DND-41 (cell line): Measurements from ENCODE around the gene KCNIP4.

Experiments
- ATAC-seq: fragments of 200-7000 bp; cut with Tn5 transposase; 3 replicates; pipeline ENCODE4 v1.9.1; 2021; ENCODE audit warnings: low read depth; ENCODE audit not compliant: insufficient read depth
- DNase-seq: peaks from one replicate; pipeline ENCODE4 v3.0.0-alpha.2; 2020
- H2AFZ ChIP-seq: 2 replicates; pipeline ENCODE4 v1.6.0; 2012; ENCODE audit warnings: low read depth, low read length
- H3K27ac ChIP-seq: 2 replicates; pipeline ENCODE4 v1.5.1; 2012; ENCODE audit warnings: low read length, inconsistent platforms
- H3K27me3 ChIP-seq: fragments of 200-600 bp; sonication (generic); 2 replicates; pipeline ENCODE4 v1.6.0; 2012; ENCODE audit warnings: low read length, mild to moderate bottlenecking, inconsistent platforms; ENCODE audit not compliant: insufficient read depth, poor library complexity
- H3K36me3 ChIP-seq: 2 replicates; pipeline ENCODE4 v1.5.1; 2012; ENCODE audit warnings: low read length, inconsistent platforms; ENCODE audit not compliant: insufficient read depth
- H3K4me1 ChIP-seq: 2 replicates; pipeline ENCODE4 v1.5.1; 2012; ENCODE audit warnings: mild to moderate bottlenecking, low read length; ENCODE audit not compliant: insufficient read depth
- H3K4me2 ChIP-seq: 2 replicates; pipeline ENCODE4 v1.6.0; 2012; ENCODE audit warnings: mild to moderate bottlenecking, moderate library complexity, low read length, inconsistent platforms; ENCODE audit not compliant: insufficient read depth
- H3K4me3 ChIP-seq, 2 experiments: fragments of 200-600 bp in 1 of 2; shearing (Covaris generic) in 1 of 2; 2 replicates each; pipeline ENCODE4 v1.5.1; 2012 to 2016; ENCODE audit warnings: inconsistent platforms in 2 of 2, low read length in 2 of 2, mild to moderate bottlenecking in 2 of 2, low read depth in 1 of 2, moderate library complexity in 1 of 2
- H3K79me2 ChIP-seq: 2 replicates; pipeline ENCODE4 v1.6.0; 2012; ENCODE audit warnings: low read length, inconsistent platforms; ENCODE audit not compliant: insufficient read depth
- H3K9ac ChIP-seq: 2 replicates; pipeline ENCODE4 v1.6.0; 2012; ENCODE audit warnings: low read depth, mild to moderate bottlenecking, inconsistent platforms, low read length, moderate library complexity
- H3K9me3 ChIP-seq: 2 replicates; pipeline ENCODE4 v1.5.1; 2012; ENCODE audit warnings: low read length, moderate library complexity, mild to moderate bottlenecking, inconsistent platforms; ENCODE audit not compliant: insufficient read depth, severe bottlenecking
- H4K20me1 ChIP-seq: 2 replicates; pipeline ENCODE4 v1.6.0; 2012; ENCODE audit warnings: low read length; ENCODE audit not compliant: insufficient read depth
- EZH2 ChIP-seq: IDR thresholded peaks from 3 replicates; pipeline ENCODE4 v1.6.1; 2012; ENCODE audit warnings: borderline replicate concordance, low read depth, mild to moderate bottlenecking, moderate library complexity, low read length, inconsistent platforms; ENCODE audit not compliant: severe bottlenecking
- TF ChIP-seq, protein P1 (sequence below): IDR thresholded peaks from 2 replicates; pipeline ENCODE4 v1.5.1; 2012; ENCODE audit warnings: borderline replicate concordance, low read length, moderate library complexity, mild to moderate bottlenecking; ENCODE audit not compliant: poor library complexity, severe bottlenecking; ENCODE audit errors: extremely low read depth

The KCNIP4 gene

DNA sequence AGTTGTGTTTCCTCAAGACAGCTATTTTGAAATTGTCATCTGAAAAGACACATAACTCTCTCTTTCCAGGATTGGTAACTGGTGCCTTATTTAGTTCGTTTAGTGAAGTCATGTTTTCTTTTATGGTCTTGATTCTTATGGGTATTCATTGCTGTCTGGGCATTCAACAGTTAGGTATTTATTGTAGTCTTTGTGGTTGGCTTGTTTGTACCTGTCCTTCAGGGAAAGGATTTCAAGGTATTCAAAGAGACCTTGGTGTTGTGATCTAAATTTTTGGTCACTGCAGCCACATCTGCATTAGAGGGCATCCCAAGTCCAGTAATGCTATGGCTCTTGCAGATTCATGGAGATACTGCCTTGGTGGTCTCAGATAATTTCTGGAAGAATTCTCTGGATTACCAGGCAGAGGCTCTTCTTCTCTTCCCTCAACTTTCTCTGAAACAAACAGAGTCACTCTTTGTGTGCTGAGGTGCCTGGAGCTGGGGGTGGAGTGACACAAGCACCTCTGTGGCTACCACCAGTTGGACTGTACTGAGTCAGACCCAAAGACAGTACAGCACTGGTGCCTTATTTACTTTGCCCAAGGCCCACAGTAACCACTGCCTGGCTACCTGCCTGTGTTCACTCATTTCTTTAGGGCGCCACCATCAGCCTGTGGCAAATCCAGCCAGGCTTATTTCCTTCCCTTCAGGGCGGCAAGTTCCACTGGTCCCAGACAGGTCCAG lies 620.4 kb downstream of the KCNIP4 start:
- Histone ChIP-seq H3K27ac (no peak overlapping the region), H3K9me3 (no peaks in the 10 kb centered on the region), H3K4me2 (no peak overlapping the region), H3K4me3 (no peak overlapping the region), H3K9ac (no peak overlapping the region), H3K79me2 (no peaks in the 10 kb centered on the region), H3K4me1 (no peaks in the 10 kb centered on the region), H4K20me1 (no peaks in the 10 kb centered on the region), H3K27me3 (no peaks in the 10 kb centered on the region), H3K36me3 (no peaks in the 10 kb centered on the region), H2AFZ (no peak overlapping the region)
- TF ChIP-seq EZH2 = no peak
- DNase-seq (no peak), ATAC-seq (no peak)

DNA sequence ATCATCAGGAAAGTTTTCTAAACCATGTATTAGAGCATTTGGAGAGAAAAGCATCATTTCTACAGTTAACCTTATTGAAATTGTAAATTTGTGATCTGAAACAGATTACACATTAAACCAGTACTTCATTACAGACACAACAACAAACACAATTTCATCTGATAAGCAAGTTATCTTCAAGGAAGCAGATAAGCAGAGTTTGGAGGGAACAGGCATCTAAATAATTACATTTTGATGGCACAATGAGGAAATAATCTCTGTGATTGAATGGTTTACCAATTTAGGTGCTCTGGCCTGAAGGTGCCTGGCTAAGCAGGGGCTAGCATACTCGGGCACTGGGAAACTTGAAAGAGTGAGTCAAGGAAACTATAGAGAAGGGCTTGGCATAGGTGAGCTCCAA lies 628.5 kb downstream of the KCNIP4 start:
- no peak for TF ChIP-seq EZH2
- TF ChIP-seq, protein P1, sequence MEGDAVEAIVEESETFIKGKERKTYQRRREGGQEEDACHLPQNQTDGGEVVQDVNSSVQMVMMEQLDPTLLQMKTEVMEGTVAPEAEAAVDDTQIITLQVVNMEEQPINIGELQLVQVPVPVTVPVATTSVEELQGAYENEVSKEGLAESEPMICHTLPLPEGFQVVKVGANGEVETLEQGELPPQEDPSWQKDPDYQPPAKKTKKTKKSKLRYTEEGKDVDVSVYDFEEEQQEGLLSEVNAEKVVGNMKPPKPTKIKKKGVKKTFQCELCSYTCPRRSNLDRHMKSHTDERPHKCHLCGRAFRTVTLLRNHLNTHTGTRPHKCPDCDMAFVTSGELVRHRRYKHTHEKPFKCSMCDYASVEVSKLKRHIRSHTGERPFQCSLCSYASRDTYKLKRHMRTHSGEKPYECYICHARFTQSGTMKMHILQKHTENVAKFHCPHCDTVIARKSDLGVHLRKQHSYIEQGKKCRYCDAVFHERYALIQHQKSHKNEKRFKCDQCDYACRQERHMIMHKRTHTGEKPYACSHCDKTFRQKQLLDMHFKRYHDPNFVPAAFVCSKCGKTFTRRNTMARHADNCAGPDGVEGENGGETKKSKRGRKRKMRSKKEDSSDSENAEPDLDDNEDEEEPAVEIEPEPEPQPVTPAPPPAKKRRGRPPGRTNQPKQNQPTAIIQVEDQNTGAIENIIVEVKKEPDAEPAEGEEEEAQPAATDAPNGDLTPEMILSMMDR = no peak
- no peak for ATAC-seq
- no peaks in the 10 kb centered on the region for H4K20me1 ChIP-seq
- no peaks in the 10 kb centered on the region for H3K36me3 ChIP-seq
- H2AFZ ChIP-seq = no peak overlapping the region
- H3K27me3 ChIP-seq = no peaks in the 10 kb centered on the region
- H3K4me1 ChIP-seq = no peaks in the 10 kb centered on the region
- no peaks in the 10 kb centered on the region for H3K9me3 ChIP-seq
- H3K4me3 ChIP-seq = no peak overlapping the region
- H3K4me2 ChIP-seq = no peak overlapping the region
- no peak for DNase-seq
- H3K79me2 ChIP-seq = no peaks in the 10 kb centered on the region
- H3K27ac ChIP-seq = no peak overlapping the region
- H3K9ac ChIP-seq = no peak overlapping the region

DNA sequence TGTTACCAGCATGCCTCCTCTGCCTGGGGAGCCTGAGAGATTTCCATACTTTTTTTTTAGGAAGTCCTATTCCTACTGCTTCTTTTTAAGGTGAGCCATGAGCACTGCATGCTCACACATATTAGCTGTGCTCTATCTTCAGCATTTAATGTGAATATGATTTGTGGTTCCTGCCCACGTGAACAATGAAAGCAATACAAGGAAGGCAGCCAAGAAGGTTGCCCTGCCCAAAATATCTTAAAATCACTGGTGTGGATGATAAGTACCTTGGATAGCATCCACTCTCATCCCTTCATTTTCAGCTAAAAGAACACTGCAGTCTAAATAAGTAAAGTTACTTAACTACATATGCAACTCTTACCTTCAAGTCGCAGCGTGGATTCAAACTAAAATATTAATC lies 640.9 kb downstream of the KCNIP4 start:
- no peaks in the 10 kb centered on the region for H4K20me1 ChIP-seq
- no peak for TF ChIP-seq EZH2
- TF ChIP-seq, protein P1 = no peak
- H3K9ac ChIP-seq = no peak overlapping the region
- no peaks in the 10 kb centered on the region for H3K9me3 ChIP-seq
- ATAC-seq (no peak), DNase-seq (no peak)
- no peaks in the 10 kb centered on the region for H3K27me3 ChIP-seq
- no peaks in the 10 kb centered on the region for H3K4me1 ChIP-seq
- no peak overlapping the region for H3K4me3 ChIP-seq
- no peaks in the 10 kb centered on the region for H3K36me3 ChIP-seq
- no peak overlapping the region for H2AFZ ChIP-seq
- no peak overlapping the region for H3K4me2 ChIP-seq
- no peak overlapping the region for H3K27ac ChIP-seq
- H3K79me2 ChIP-seq = no peaks in the 10 kb centered on the region

DNA sequence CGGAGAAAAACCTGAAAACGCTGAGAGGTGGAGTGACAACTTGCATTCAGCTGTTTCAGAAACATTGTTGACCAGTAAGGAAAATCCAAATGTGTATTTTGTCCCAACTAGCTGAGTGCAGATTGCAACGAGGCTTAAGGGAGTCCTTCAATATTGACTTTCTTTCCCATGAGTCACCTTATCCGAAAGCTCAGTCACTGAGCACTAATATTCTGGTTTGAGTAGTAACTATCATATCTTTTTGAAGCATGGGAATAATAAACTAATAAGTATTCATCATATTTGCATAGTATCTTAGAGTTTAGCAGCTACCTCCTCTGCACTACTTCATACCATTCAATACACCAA lies 644.1 kb downstream of the KCNIP4 start:
- ATAC-seq = no peak
- Histone ChIP-seq H3K36me3 (no peaks in the 10 kb centered on the region), H3K27ac (no peak overlapping the region), H2AFZ (no peak overlapping the region), H3K4me1 (no peaks in the 10 kb centered on the region), H3K4me2 (no peak overlapping the region), H3K4me3 (no peak overlapping the region), H3K9me3 (no peaks in the 10 kb centered on the region), H4K20me1 (no peaks in the 10 kb centered on the region), H3K9ac (no peak overlapping the region), H3K79me2 (no peaks in the 10 kb centered on the region), H3K27me3 (no peaks in the 10 kb centered on the region)
- TF ChIP-seq, protein P1 = no peak
- no peak for TF ChIP-seq EZH2
- no peak for DNase-seq
